HG03342 (cell line): ENCODE measurements around the gene ZNF592.

ENCODE experiments used
- ATAC-seq: cut with Tn5 transposase; IDR thresholded peaks from one replicate; pipeline ENCODE4 v1.9.1; 2021; ENCODE audit warnings: mild to moderate bottlenecking, moderate library complexity; ENCODE audit not compliant: unreplicated experiment

The ZNF592 gene

GRCh38 chr15:84824260-84825007 lies 76.0 kb downstream of the ZNF592 start:
- ATAC-seq, result no peak

DNA sequence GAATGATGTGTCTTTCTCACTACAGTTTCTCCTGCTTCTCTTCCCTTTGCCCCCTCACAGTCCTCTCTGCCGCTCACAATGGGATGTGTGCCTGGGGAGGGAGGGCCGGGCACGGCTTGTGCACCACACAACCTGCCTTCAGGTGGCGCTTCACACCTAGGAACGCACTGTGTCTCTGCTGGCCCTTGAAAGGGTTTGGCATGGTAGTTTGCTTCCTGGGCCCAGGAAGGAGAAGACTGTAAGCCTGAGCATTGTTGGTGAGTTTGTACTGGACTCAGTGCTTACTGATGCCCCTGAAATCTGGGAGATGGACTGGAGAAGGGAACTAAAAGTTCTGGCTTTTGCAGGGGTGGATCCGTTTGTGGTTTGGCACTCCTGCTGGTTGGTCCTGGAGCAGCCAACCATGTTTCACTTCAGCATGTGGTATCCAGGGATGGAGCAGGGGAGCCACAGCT lies 78.0 kb downstream of the ZNF592 start:
- no peak for ATAC-seq

GRCh38 chr15:84827246-84827645 lies 78.9 kb downstream of the ZNF592 start:
- no peak for ATAC-seq

DNA sequence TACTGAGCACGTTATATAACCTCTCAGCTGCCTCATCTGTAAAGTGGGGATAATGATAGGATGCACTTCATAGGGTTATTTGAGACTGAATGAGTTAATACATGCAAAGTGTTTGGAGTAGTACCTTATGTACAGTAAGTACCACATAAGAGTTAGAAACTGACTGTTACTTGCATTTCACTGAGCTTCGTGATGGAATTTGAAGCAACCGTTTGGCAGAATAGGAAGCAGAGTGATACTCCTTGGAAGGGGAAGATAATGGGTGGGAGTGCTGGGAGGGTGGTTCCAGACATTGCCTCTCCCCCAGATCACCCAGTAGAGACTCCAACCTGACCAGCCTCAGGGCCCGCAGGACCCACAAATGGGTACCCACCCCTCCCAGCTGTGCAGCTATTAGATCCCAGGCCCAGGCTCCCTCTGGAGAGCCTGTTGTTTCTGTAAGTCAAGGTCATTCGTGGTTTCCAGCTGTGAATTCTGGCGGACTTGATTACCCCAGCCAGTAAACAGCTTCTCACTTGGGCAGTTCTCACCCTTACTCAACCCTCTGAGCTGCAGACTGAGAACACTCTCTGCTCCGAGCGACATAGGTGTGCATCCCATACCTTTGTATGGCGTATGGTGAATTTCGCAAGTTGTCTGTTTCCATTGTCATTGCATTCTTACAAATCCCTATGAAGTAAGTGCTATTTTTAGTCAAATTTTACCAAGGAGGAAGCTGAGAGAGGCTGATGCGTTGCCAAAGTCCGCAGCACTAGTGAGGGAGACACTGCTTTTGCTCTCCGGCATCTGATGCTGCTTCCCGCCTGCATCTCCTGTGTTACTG lies 79.9 kb downstream of the ZNF592 start:
- no peak for ATAC-seq

DNA sequence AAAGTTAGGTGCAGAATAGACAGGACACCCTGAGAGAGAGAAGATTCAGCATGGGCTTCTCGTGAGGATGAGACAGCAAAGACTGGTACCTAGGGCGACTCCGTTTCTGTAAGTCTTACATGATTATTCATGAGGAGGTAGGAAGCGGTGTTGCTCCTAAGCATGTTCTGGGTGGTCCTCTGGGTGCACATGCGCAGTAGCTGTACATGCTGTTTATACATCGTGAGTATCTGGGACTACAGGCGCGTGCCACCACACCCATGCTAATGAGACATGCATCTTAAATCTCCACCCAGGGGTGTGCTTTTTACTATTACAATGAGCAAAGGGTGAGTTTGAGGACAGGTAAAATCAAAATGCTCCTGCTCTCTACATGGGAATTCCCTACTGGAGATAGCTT lies 81.0 kb downstream of the ZNF592 start:
- ATAC-seq, result no peak

DNA sequence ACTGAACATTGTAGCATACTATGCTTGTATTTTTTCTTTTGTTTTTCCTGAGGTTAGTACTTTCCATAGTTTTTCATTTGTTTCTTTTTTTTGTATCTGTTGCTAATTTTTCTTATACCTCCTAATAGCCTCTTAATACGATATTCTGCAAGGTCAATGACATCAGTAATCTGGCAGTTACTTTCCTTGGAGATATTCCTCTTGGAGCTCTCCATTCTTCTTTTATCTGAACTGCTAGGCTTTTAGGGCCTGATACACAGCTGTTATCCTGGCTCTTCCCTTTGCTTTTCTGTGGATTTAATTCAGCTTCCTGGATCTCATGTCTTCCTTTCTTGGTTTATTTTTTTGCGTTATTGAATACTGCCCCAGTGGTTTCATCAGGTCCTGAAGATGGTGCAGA lies 81.6 kb downstream of the ZNF592 start:
- no peak for ATAC-seq

DNA sequence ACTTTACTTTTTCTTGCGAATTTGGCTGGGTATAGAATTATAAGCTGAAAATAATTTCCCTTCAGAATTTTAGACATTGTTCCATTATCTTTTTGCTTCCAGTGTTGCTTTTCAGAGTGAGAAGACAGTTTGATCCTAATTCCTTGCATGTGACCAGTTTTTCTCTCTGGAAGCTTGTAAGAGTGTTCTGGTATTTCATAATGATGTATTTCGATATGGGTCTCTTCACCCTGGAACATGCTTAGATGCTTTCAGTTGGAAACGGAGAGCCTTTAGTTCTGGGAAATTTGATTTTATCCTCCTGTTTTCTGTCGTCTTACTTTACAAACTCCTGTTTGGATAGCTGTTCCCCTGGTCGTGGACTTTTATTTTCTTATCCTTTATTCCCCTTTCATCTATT lies 82.6 kb downstream of the ZNF592 start:
- no peak for ATAC-seq

DNA sequence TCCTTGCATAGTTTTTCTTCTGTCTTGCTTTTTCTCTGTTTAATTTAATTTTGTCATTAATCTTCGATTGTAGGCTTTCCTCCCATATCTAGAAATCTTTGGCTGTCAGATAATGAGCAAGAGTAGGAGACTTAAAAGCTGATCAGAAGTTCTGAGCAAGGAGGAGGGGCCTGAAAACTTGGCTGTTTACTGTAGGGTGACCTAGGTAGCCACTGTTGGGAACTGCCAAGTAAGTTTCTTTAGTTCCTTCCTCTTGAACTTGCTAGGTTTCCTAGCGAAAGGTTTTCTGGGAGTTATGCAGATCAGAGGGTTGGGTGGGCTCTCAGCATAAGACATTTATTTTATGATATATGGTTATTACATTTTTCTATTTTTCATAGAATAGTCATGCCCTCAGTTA lies 83.2 kb downstream of the ZNF592 start:
- ATAC-seq, result no peak

GRCh38 chr15:84832448-84833040 lies 84.2 kb downstream of the ZNF592 start:
- ATAC-seq, result no peak

DNA sequence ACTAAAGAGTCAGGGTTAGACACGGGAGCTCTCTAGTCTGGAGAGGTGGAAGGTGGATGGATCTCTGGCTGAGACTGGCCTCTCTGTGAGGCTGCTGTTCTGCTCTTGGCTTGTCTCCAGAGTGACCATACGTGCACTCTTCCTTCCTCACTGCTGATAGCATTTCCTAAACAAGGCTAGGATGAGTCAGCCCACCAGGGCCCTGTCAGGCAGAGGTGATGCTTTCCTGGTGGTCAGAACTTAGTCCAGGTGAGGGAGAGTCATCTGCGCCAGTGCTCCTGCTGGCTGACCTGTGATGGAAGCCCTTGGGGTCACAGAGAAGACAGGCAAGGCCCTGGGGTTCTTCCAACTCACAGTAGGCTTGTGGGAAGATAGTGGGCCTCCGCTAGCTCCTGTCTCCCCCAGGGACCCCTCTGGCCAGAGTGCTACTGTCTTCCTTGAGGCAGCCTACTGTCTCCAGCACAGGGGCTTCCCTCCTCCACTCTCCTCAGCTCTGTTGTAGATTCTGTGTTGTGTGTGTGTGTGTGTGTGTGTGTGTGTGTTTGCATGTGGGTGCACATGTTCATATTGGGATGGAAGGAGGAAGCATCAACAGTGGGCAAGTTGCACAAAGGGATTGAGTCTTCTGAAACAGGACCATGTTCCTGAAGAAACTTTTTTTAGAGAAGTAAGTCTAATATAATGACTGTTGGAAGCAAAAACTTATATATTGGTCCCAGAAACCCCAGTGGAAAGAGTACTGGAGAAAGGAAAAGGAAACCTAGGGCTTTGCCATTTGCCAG lies 85.2 kb downstream of the ZNF592 start:
- no peak for ATAC-seq

DNA sequence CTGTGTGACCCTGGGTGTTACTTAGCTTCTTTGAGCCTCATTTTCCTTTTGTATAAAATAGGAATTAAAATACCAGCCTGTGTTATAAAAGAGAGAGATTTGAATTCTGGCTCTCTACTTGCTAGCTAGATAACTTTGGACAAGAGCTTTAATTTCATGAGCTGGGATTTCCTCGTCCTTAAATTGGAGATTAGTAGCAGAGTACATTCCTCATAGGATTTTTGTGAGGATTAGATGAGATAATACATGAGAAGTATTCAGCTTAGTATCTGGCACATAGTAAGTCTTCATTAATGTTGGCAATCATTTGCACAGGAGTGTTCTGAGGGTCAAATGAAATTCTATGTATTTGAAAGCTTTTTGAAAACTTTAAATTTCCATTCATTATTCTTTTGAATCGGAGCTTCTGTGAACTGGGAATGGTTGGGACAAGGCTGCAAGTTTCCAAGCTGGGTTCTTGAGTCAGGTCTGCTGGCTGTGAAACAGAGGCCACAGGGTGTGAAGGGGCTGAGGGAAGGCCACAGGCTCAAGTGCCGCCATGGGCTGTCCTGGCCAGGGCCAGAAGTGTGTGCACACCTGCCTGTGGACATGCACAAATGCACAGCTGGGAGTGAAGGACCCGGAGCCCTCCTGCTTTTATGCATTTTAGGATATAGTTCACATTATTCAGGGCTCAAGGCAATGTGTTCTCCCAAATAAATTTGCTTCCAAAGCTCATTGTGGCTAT lies 86.0 kb downstream of the ZNF592 start:
- no peak for ATAC-seq

GRCh38 chr15:84834969-84835368 lies 86.6 kb downstream of the ZNF592 start:
- no peak for ATAC-seq

DNA sequence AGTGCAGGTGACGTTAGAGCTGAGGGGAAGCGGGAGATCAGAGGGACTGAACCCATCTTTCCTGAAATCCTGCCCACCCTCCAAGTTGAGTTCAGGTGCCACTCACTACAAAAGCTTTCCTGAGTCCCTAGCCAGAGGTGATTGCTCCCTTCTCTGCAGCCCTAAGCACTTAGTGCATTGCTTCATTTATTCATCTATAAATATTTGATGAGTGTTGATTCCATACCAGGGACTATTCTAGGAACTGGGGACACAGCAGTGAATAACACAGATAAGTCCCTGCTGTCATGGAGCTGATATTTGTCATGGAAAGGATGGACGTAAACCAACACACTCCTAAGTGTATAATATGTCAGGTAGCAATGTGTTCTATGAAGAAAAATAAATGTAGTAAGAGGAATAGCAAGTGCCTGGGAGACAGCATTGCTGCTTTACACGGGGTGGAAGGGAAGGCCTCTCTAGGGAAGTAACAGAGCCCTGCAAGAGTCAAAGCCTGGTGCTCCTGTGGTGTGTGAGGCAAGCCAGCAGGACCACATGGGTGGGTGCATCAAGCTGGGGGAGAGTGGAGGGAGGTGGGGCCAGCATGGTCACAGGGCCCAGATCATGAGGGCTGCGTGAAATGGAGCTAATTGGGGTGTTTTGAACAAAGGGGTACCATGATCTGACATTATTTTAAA lies 87.4 kb downstream of the ZNF592 start:
- no peak for ATAC-seq

GRCh38 chr15:84836844-84837243 lies 88.5 kb downstream of the ZNF592 start:
- no peak for ATAC-seq

DNA sequence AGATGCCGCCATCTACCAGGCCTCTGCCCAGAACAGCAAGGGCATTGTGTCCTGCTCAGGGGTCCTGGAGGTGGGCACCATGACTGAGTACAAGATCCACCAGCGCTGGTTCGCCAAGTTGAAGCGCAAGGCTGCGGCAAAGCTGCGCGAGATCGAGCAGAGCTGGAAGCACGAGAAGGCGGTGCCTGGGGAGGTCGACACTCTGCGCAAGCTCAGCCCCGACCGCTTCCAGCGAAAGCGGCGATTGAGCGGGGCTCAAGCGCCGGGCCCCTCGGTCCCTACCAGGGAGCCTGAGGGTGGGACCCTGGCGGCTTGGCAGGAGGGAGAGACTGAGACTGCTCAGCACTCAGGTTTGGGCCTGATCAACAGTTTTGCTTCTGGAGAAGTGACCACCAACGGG lies 91.3 kb downstream of the ZNF592 start:
- no peak for ATAC-seq

DNA sequence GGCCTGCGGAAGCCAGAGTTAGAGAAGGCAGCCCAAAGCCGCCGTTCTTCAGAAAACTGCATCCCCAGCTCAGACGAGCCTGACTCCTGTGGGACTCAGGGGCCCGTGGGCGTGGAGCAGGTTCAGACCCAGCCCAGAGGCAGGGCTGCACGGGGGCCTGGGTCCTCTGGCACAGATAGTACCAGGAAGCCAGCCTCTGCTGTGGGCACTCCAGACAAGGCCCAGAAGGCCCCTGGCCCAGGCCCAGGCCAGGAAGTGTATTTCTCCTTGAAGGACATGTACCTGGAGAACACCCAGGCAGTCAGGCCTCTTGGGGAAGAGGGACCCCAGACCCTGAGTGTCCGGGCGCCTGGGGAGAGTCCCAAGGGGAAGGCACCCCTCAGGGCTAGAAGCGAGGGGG lies 91.9 kb downstream of the ZNF592 start:
- no peak for ATAC-seq

GRCh38 chr15:84840741-84841429 lies 92.5 kb downstream of the ZNF592 start:
- ATAC-seq, result no peak

DNA sequence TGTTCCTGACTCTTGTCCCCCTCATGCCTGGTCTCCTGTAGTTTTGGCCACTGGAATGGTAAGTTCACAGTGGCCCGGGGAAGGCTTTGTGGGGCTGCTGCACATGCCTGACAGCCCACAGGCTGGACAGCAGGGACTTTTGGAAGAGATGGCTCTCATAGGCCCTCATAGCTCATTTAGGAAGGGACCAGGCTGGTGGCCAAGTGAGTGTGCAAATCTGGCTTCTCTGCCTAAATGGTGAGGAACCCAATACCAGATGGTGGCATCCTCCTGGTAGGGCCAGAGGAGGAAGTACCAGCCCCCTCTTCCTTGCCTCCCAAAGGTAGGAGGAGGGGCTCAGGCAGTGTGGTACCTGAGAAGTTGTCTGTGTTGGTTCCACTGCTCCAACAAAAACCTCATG lies 94.4 kb downstream of the ZNF592 start:
- ATAC-seq, result no peak

GRCh38 chr15:84844964-84845363 lies 96.6 kb downstream of the ZNF592 start:
- no peak for ATAC-seq
